22Rv1 (cell line): Measurements from ENCODE around the gene APBA1.

Source experiments
- ZFX ChIP-seq: fragments of 450-650 bp; IDR thresholded peaks from 2 replicates; pipeline ENCODE4 v1.6.1; 2017; ENCODE audit warnings: antibody characterized with exemption, borderline replicate concordance
- TF ChIP-seq, protein P1 (sequence below): fragments of 450-650 bp; IDR thresholded peaks from 2 replicates; pipeline ENCODE4 v1.5.1; 2017; ENCODE audit warnings: mild to moderate bottlenecking

DNA sequence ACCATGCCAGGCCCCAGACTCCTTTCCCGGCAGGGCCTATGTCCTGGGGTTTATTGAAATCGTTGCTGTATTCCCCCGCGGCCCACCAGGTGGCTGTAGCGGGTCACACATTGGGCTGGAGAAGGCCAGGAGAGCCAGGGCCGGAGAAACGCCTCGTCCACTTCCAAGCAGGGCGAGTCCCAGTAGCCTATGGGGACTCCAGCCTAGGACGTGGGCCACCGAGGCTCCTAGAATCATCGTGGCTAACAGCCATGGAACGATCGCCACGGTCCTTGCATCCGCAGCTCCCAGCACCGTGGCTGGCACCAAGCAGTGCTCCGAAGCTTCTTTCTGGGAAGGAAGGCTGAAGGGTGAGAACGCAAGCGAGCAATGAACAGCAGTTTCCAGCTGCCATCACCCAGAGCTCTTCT is 259.4 kb downstream of the APBA1 start:
- TF ChIP-seq, protein P1, sequence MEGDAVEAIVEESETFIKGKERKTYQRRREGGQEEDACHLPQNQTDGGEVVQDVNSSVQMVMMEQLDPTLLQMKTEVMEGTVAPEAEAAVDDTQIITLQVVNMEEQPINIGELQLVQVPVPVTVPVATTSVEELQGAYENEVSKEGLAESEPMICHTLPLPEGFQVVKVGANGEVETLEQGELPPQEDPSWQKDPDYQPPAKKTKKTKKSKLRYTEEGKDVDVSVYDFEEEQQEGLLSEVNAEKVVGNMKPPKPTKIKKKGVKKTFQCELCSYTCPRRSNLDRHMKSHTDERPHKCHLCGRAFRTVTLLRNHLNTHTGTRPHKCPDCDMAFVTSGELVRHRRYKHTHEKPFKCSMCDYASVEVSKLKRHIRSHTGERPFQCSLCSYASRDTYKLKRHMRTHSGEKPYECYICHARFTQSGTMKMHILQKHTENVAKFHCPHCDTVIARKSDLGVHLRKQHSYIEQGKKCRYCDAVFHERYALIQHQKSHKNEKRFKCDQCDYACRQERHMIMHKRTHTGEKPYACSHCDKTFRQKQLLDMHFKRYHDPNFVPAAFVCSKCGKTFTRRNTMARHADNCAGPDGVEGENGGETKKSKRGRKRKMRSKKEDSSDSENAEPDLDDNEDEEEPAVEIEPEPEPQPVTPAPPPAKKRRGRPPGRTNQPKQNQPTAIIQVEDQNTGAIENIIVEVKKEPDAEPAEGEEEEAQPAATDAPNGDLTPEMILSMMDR, result peak; percentile 86
- no peak for TF ChIP-seq ZFX
